ENCODE data around the gene SCN11A. TPM values are rescaled to one million over a fixed set of nuclear protein-coding genes. Genes with fewer than 3 reads are reported as not detected.

SCN11A gene
- total and polyA plus RNA-seq, 9 of the 15 experiments (the other 6 are each of a cell fraction or from before 2014, with no cell fraction given) = 0.01 to 0.05 (median 0.04) TPM; not detected in 6

GRCh38 chr3:39051649-39052561 lies at the start of gene SCN11A, which contains the start of gene WDR48 (continued):
- TF ChIP-seq ZNF668 (CRISPR knock-in tag; IDR thresholded peaks at IDR 0.05) (no peak), ZNF740 (CRISPR knock-in tag; IDR thresholded peaks at IDR 0.05) (peak; percentile 77), ZNF740 (tag; IDR thresholded peaks at IDR 0.05) (no peak), PRDM10 (IDR thresholded peaks at IDR 0.05; ENCODE audit: partially characterized antibody) (peak; percentile 22), ATF6 (CRISPR knock-in tag; IDR thresholded peaks at IDR 0.05) (0 out of 2 replicates have a peak, but pooled peaks have one; percentile 32), PYGO2 (tag; IDR thresholded peaks at IDR 0.05) (no peak), HMGN3 (IDR thresholded peaks at IDR 0.05; ENCODE audit: borderline replicate concordance, extremely low read depth, insufficient read length, low read depth, low read length) (peak; percentile 64), KDM1A (IDR thresholded peaks at IDR 0.05) (no peak), STAT5B (CRISPR knock-in tag; IDR thresholded peaks at IDR 0.05) (no peak), ARID3B (CRISPR knock-in tag; IDR thresholded peaks at IDR 0.05; ENCODE audit: borderline replicate concordance) (no peak), DEAF1 (CRISPR knock-in tag; IDR thresholded peaks at IDR 0.05) (no peak), ZNF785 (CRISPR knock-in tag; IDR thresholded peaks at IDR 0.05) (no peak), HINFP (tag; conservative IDR thresholded peaks at IDR 0.05; ENCODE audit: low read depth) (0 out of 2 replicates have a peak, but pooled peaks have one; percentile 30), NFRKB (IDR thresholded peaks at IDR 0.05; ENCODE audit: low read depth) (peak; percentile 90)
